A673 (cell line): ENCODE measurements around the gene SDK1.

Experiments used
- EZH2 ChIP-seq: fragments of 200-600 bp; sonication (generic); IDR thresholded peaks from 2 replicates; pipeline ENCODE4 v1.6.1; 2017; ENCODE audit warnings: borderline replicate concordance, low read depth, mild to moderate bottlenecking, mixed read lengths, antibody characterized with exemption, low read length; ENCODE audit not compliant: poor library complexity, severe bottlenecking
- TF ChIP-seq, protein P1 (sequence below): fragments of 300-800, 200-600 bp; sonication (generic); conservative IDR thresholded peaks from 2 replicates; pipeline ENCODE4 v1.5.1; 2017; ENCODE audit warnings: low read depth, mild to moderate bottlenecking, antibody characterized with exemption, low read length, moderate library complexity, mixed read lengths

DNA sequence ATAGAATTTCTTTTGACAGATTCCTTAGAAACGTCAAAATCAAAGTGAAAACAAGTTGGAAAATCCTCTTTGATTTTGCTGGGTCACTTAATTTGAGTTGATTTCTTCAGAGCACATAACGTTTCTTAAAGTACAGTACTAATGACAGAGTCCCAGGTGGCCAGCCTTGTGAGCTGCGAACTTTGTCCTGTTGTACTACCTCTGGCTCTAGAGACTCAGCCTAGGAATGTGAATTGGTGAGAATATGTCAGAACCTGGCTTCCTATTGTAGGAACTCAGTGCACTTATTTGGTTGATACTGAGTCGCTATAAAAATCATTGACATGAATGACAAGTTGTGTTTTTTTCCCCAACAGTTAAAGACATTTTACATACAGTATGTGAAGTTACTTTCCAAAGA, 20.2 kb downstream of the SDK1 start:
- TF ChIP-seq, protein P1, sequence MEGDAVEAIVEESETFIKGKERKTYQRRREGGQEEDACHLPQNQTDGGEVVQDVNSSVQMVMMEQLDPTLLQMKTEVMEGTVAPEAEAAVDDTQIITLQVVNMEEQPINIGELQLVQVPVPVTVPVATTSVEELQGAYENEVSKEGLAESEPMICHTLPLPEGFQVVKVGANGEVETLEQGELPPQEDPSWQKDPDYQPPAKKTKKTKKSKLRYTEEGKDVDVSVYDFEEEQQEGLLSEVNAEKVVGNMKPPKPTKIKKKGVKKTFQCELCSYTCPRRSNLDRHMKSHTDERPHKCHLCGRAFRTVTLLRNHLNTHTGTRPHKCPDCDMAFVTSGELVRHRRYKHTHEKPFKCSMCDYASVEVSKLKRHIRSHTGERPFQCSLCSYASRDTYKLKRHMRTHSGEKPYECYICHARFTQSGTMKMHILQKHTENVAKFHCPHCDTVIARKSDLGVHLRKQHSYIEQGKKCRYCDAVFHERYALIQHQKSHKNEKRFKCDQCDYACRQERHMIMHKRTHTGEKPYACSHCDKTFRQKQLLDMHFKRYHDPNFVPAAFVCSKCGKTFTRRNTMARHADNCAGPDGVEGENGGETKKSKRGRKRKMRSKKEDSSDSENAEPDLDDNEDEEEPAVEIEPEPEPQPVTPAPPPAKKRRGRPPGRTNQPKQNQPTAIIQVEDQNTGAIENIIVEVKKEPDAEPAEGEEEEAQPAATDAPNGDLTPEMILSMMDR, result no peak
- no peak for TF ChIP-seq EZH2
